Peyer's patch (tissue), 4 donors: ENCODE measurements around the gene PAX2.

ENCODE experiments used
- POLR2A ChIP-seq, 2 donors: fragments of 450-650 bp; IDR thresholded peaks; one replicate each; pipeline ENCODE4 v1.5.1; 2017; ENCODE audit warnings: antibody characterized with exemption in 2 of 2, mild to moderate bottlenecking in 2 of 2, moderate library complexity in 2 of 2
- TF ChIP-seq, protein P1 (sequence below), 6 experiments: fragments of 450-650 bp in 4 of 6; fragments of 200-600 bp in 2 of 6; sonication (generic) in 1 of 6; IDR thresholded peaks; one replicate each; pipeline ENCODE4 v1.5.1; 2017 to 2019; ENCODE audit warnings: antibody characterized with exemption in 6 of 6, mild to moderate bottlenecking in 3 of 6, moderate library complexity in 1 of 6

DNA sequence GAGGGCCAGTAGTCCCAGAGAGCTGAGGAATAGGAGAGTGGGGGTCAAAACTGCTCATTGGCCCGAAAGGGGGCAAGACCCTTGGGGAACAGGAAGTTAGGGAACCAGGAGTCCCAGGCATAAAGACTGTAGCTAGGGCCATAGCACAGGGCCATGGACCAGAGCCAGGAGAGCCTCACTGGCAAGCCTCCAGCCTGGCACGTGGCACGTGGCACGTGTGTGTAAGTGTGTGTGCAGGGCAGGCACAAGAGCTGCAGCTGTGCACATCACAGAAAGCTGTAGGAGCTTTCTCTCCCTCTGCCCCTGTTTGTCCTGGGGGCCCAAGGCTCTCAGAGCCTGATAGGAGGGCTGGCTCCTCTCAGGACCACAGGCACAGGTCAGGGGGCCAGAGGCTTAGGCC is 119.6 kb downstream of the PAX2 start:
- TF ChIP-seq, protein P1, sequence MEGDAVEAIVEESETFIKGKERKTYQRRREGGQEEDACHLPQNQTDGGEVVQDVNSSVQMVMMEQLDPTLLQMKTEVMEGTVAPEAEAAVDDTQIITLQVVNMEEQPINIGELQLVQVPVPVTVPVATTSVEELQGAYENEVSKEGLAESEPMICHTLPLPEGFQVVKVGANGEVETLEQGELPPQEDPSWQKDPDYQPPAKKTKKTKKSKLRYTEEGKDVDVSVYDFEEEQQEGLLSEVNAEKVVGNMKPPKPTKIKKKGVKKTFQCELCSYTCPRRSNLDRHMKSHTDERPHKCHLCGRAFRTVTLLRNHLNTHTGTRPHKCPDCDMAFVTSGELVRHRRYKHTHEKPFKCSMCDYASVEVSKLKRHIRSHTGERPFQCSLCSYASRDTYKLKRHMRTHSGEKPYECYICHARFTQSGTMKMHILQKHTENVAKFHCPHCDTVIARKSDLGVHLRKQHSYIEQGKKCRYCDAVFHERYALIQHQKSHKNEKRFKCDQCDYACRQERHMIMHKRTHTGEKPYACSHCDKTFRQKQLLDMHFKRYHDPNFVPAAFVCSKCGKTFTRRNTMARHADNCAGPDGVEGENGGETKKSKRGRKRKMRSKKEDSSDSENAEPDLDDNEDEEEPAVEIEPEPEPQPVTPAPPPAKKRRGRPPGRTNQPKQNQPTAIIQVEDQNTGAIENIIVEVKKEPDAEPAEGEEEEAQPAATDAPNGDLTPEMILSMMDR (IDR thresholded peaks at IDR 0.05), result no peak
- no peak for TF ChIP-seq POLR2A (IDR thresholded peaks at IDR 0.05)
